Mucosa of stomach (tissue), 1 donor: ENCODE data around the gene RBPMS2.

Experiments
- H3K27me3 ChIP-seq: one replicate; pipeline ENCODE4 v1.7.0; 2013; ENCODE audit warnings: mild to moderate bottlenecking, low read length; ENCODE audit not compliant: control insufficient read depth, insufficient read depth
- H3K36me3 ChIP-seq: one replicate; pipeline ENCODE4 v1.7.0; 2013; ENCODE audit warnings: low read length; ENCODE audit not compliant: control insufficient read depth, insufficient read depth
- H3K4me1 ChIP-seq: one replicate; pipeline ENCODE4 v1.7.0; 2013; ENCODE audit warnings: mild to moderate bottlenecking, low read length; ENCODE audit not compliant: control insufficient read depth, insufficient read depth
- H3K4me3 ChIP-seq: one replicate; pipeline ENCODE4 v1.7.0; 2013; ENCODE audit warnings: low read length
- H3K9ac ChIP-seq: one replicate; pipeline ENCODE4 v1.7.0; 2013; ENCODE audit warnings: mild to moderate bottlenecking, low read length, moderate library complexity
- H3K9me3 ChIP-seq: one replicate; pipeline ENCODE4 v1.7.0; 2013; ENCODE audit warnings: mild to moderate bottlenecking, low read length, moderate library complexity; ENCODE audit not compliant: control insufficient read depth
- donor health status: Pancreatic carcinoma.

Gene RBPMS2

DNA sequence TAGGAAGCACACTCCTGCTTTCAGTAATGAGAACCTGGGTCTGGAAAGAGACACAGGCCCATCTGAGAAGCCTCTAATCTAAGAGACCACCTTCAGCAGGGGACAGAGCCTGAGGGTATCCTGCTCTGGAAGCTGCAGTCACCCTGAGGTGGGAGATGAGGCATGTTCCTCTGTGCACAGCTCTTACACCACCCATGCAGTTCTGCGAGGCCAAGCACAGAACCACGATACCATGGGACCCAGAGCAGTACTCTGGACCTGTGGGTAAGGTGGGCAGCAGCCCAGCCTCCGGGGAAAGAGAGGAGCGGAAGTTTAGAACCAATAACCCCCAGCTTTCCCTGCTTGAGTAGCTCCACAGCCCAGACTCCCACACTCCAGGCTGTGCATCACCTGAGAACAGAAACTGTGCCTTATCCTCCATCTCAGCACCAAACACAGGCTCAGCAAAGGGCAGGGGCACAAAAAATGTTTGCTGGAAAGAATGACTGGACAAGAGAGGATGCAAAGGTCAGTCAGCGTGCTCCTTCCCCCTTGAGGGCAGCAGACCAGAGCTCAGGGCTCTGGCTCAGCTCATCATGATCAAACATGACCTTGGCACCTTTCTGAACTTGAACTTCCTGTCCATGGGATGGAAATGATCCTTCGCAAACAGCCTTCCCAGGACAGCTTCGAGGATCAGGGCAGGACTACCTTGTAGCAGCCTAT is 43.1 kb downstream of the RBPMS2 start:
- Histone ChIP-seq H3K9ac (no peak overlapping the region), H3K36me3 (no peaks in the 10 kb centered on the region), H3K4me3 (no peak overlapping the region), H3K9me3 (no peaks in the 10 kb centered on the region), H3K27me3 (no peaks in the 10 kb centered on the region), H3K4me1 (no peaks in the 10 kb centered on the region)

DNA sequence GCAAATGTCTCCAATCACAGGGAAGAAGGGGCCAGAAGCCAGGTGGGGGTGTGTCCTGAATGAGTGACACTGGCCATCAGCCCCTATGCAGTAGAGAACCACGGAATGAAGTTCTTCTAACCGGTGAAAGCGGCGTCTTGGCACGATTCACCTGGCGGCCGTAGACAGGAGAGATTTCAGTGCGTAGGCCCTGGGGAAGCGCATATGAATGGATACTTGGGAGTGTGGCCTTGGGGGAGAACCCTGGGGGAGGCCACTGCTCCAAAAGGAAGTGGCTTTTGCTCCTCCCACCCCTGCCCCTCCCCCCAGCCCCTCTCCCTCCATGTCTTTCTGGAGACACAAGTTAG is 43.6 kb downstream of the RBPMS2 start:
- Histone ChIP-seq H3K9me3 (no peaks in the 10 kb centered on the region), H3K36me3 (no peaks in the 10 kb centered on the region), H3K4me3 (no peak overlapping the region), H3K27me3 (no peaks in the 10 kb centered on the region), H3K4me1 (no peaks in the 10 kb centered on the region), H3K9ac (no peak overlapping the region)

DNA sequence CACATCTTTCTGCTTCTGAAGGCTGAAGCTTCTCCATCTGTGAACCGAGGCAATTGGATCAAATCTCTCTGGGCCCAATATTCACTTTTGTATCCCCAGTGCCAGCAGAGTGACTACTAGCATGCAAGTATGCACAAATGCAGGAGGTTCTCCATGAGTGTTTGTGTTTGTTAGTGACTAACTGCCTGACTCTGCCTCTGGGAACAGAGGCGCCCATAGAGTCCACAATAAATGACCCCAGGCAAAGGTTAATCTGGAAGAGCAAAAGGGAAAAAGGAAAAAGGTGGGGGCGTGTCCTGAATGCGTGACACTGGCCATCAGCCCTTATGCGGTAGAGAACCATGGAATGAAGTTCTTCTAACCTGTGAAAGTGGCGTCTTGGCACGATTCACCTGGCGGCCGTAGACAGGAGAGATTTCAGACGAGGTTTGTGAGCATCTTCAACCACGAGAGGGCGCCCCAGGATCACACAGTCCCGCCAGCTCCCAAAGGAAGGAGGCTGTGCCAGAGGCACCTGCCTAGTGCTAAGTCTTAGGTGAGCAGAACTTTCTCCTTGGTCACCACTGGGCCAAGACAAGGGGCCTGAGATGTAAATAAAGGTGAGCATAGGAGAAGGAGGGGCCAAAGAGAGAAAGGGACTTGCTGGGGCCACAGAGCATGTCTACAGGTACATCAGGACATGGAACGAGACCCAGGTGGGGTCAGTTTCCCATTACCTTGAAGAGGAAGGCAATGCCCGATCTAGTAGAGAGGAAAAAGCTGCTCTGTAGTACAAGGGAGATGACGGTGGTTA is 44.2 kb downstream of the RBPMS2 start:
- Histone ChIP-seq H3K9me3 (no peaks in the 10 kb centered on the region), H3K9ac (peak overlapping the region; percentile 23), H3K4me1 (no peaks in the 10 kb centered on the region), H3K27me3 (no peaks in the 10 kb centered on the region), H3K36me3 (no peaks in the 10 kb centered on the region), H3K4me3 (no peak overlapping the region)

DNA sequence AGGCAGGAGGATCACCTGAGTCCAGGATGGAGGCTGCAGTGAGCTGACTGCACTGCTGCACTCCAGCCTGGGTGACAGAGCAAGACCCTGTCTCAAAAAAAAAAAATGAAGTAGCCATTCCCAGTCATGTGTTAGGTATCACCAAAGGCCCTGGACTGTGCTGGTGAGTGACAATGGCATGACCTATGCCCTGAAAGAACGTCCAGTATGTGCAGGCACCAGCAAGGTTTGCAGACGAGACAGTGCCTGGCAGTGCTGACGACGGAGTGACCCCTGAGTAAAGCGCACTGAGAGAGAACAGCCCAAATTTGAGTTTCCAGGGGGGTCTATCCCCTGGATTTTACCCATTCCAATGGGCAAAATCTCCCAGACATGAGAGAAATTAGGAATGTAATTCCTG is 45.2 kb downstream of the RBPMS2 start:
- no peaks in the 10 kb centered on the region for H3K4me1 ChIP-seq
- no peaks in the 10 kb centered on the region for H3K9me3 ChIP-seq
- no peaks in the 10 kb centered on the region for H3K27me3 ChIP-seq
- no peak overlapping the region for H3K9ac ChIP-seq
- no peak overlapping the region for H3K4me3 ChIP-seq
- H3K36me3 ChIP-seq: no peaks in the 10 kb centered on the region

DNA sequence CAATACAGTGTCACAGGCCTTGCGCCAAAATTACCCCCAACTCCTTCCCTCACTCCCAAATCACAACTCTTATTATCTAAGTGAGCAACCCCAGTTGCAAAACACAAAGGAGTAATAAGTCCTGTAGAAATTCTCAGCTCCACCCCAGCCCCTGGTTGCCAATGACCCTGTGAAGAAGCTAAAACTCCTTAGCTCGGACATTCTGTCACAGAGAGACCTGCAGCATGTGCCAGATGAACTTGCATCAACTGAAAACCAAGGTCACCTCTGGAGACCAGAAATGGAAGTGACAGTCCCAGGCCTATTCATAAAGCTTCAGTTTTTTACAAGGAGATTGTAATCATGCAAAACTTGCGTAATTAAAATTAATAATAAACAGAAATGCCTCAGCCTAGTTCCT is 55.2 kb downstream of the RBPMS2 start:
- no peak overlapping the region for H3K4me3 ChIP-seq

DNA sequence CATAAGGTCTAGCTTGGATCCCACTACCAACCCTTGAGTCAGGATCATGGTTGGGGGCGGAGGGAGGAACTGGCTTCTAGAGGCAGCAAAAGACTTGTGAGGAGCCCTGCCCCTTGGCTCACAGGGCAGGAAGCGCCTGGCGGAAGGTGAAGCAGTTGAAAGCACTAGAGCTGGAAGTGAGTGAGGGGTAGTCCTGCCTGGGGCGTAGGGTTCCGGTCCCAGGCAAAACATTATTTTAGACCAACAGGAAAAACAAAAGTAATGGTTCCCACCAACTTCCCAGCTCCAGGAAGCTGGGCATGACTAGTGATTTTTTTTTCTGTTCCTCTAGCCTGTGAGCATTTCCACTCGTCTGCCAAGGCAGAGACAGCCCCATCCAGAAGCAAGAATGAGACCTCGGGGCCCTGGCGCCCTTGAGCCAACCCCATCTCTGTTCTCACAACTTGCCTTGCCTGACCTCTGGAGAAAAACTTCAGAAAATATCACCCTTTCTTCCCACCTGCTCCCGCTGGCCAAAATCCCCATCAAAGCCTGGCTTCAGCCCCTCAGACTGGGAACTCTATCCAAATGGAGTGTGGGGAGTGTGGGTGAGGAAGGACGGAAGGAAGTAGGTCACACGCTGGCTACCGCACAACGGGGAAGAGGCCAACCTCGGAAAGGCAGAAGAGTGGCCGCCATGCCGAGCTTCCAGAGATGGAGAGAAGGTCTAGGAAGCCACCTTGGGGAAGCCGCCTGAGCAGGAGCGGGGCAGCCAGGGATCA is 57.5 kb downstream of the RBPMS2 start:
- H3K9ac ChIP-seq: no peak overlapping the region
- H3K36me3 ChIP-seq: no peaks in the 10 kb centered on the region
- no peaks in the 10 kb centered on the region for H3K27me3 ChIP-seq
- no peaks in the 10 kb centered on the region for H3K4me1 ChIP-seq
- no peaks in the 10 kb centered on the region for H3K9me3 ChIP-seq
- H3K4me3 ChIP-seq: no peak overlapping the region

More for the DNA sequence above, 55.2 kb downstream of the RBPMS2 start:
- no peaks in the 10 kb centered on the region for H3K9me3 ChIP-seq
- no peaks in the 10 kb centered on the region for H3K4me1 ChIP-seq
- no peaks in the 10 kb centered on the region for H3K36me3 ChIP-seq
- H3K9ac ChIP-seq: no peak overlapping the region
- H3K27me3 ChIP-seq: no peaks in the 10 kb centered on the region

DNA sequence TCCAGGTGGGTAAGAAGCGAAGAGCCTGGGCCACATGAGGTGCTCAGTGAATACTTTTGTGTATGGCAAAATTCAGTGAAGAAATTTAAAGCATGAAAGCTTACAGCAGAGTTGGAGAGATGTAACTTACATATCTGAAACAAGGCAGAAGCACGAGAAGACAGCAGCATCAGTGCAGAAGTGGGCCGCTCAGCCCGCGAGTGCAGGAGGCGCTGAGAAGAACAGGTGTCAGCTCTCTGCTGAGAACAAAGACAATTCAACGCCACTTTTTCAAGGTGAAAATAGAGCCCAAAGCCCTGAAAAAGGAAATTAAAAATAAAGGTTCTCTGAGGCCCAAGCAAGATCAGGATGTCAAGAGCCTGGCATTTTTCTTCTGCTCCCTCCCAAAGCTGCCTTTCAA is 58.3 kb downstream of the RBPMS2 start:
- Histone ChIP-seq H3K4me1 (no peaks in the 10 kb centered on the region), H3K4me3 (no peak overlapping the region), H3K9ac (no peak overlapping the region), H3K27me3 (no peaks in the 10 kb centered on the region), H3K36me3 (no peaks in the 10 kb centered on the region), H3K9me3 (no peaks in the 10 kb centered on the region)

DNA sequence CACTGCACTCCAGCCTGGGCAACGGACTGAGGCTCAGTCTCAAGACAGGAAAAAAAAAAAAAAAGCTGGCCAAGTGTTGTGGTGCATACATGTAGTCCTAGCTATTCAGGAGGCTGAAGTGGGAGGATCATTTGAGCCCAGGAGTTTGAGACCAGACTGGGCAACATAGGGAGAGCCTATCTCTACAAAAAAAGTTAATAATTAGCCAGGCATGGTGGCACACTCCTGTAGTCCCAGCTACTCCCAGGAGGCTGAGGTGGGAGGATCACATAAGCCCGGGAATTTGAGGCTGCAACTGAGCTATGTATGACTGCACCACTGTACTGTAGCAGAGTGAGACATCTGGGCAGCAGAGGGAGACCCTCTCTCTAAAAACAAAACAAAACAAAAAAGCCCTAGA is 58.9 kb downstream of the RBPMS2 start:
- no peak overlapping the region for H3K9ac ChIP-seq
- H3K36me3 ChIP-seq: no peaks in the 10 kb centered on the region
- no peak overlapping the region for H3K4me3 ChIP-seq
- H3K27me3 ChIP-seq: no peaks in the 10 kb centered on the region
- no peaks in the 10 kb centered on the region for H3K4me1 ChIP-seq
- no peaks in the 10 kb centered on the region for H3K9me3 ChIP-seq

DNA sequence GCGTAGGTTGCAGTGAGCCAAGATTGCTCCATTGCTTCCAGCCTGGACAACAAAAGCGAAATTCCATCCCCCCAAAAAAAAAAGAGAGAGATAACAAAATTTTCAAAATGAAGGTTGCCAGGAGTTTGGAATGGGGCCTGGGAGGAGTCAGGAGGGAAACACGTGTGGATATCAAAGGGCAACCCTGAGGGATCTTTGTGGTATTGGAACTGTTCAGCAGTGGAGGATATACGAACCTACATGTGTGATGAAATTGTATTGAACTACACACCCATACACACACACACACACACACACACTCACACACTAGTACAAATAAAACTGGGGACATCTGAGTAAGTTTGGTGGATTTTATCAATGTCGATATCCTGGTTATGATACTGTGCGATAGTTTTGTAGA is 61.8 kb downstream of the RBPMS2 start:
- no peaks in the 10 kb centered on the region for H3K36me3 ChIP-seq

DNA sequence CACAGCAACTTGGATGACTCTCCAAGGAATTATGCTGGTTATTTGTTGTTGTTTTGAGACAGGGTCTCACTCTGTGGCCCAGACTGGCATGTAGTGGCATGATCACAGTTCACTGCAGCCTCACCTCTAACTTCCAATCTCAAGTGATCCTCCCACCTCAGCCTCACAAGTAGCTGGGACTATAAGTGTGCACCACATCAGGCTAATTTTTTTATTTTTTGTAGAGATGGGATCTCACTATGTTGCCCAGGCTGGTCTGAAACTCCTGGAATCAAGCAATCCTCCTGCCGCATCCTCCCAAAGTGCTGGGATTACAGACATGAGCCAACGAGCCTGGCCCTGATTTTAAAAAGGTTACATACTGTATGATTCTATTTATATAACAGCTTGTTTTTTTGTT is 63.0 kb downstream of the RBPMS2 start:
- no peak overlapping the region for H3K4me3 ChIP-seq
- no peaks in the 10 kb centered on the region for H3K4me1 ChIP-seq
- no peaks in the 10 kb centered on the region for H3K27me3 ChIP-seq
- no peaks in the 10 kb centered on the region for H3K9me3 ChIP-seq
- H3K36me3 ChIP-seq: no peaks in the 10 kb centered on the region
- H3K9ac ChIP-seq: no peak overlapping the region

More for the DNA sequence above, 61.8 kb downstream of the RBPMS2 start:
- H3K9ac ChIP-seq: no peak overlapping the region
- H3K4me1 ChIP-seq: no peaks in the 10 kb centered on the region
- no peak overlapping the region for H3K4me3 ChIP-seq
- no peaks in the 10 kb centered on the region for H3K9me3 ChIP-seq
- H3K27me3 ChIP-seq: no peaks in the 10 kb centered on the region

DNA sequence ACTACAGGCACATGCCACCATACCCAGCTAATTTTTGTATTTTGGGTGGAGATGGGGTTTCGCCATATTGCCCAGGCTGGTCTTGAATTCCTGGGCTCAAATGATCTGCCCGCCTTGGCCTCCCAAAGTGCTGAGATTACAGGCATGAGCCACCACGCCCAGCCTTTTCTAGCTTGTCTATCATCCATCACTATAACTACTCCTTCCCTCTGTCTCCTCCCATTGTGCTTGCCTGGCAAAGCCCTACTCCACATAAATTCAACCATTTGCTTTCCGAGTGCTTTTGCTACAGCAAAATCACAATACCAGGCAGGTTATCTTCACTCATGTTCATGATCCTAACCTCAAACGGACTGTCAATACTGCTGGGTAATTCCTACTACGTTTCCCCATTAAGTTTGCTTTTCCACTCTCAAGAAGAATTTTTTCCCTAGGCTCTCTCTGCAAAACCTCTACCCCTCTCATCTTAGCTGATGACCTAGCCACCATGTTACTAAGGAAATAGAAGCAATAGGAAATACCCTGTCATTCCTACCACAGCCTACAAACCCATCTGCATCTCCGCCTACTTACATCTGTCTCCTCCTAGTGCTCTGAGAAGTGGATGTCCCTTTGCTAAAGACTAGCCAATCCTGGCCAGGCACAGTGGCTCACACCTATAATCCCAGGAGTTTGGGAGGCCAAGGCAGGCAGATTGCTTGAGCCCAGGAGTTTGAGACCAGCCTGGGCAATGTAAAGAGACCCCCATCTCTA is 64.5 kb downstream of the RBPMS2 start:
- H3K36me3 ChIP-seq: no peaks in the 10 kb centered on the region
- no peaks in the 10 kb centered on the region for H3K27me3 ChIP-seq
- H3K9ac ChIP-seq: no peak overlapping the region
- H3K4me1 ChIP-seq: no peaks in the 10 kb centered on the region
- H3K9me3 ChIP-seq: no peaks in the 10 kb centered on the region
- no peak overlapping the region for H3K4me3 ChIP-seq
